Glutamatergic neuron (in vitro differentiated cells): Measurements from ENCODE around the gene ARL6IP6. TPM values are rescaled to one million over a fixed set of nuclear protein-coding genes. Genes with fewer than 3 reads are reported as not detected.
"Not testable (repeated sequence)": the region's sequence is repeated elsewhere in the genome, so short reads cannot be mapped to it uniquely, and the experiment has no call there.

Experiments used
- DNase-seq: peaks from one replicate; pipeline ENCODE4 v3.0.0; 2022
- H3K27ac Mint-ChIP-seq: one replicate; pipeline ENCODE4 v1.8.0; 2020; ENCODE audit warnings: mild to moderate bottlenecking, mixed read lengths, inconsistent platforms; ENCODE audit not compliant: unreplicated experiment
- H3K27me3 Mint-ChIP-seq: one replicate; pipeline ENCODE4 v1.8.0; 2020; ENCODE audit warnings: mild to moderate bottlenecking, moderate library complexity, mixed read lengths, inconsistent platforms; ENCODE audit not compliant: unreplicated experiment
- H3K36me3 Mint-ChIP-seq: one replicate; pipeline ENCODE4 v1.8.0; 2020; ENCODE audit warnings: mild to moderate bottlenecking, mixed read lengths, inconsistent platforms; ENCODE audit not compliant: unreplicated experiment
- H3K4me1 Mint-ChIP-seq: one replicate; pipeline ENCODE4 v1.8.0; 2020; ENCODE audit warnings: mild to moderate bottlenecking, low read depth, mixed read lengths, inconsistent platforms; ENCODE audit not compliant: unreplicated experiment
- H3K4me3 Mint-ChIP-seq: one replicate; pipeline ENCODE4 v1.8.0; 2020; ENCODE audit warnings: mild to moderate bottlenecking, mixed read lengths, inconsistent platforms; ENCODE audit not compliant: unreplicated experiment
- H3K9me3 Mint-ChIP-seq: one replicate; pipeline ENCODE4 v1.8.0; 2020; ENCODE audit warnings: mild to moderate bottlenecking, moderate library complexity, mixed read lengths, inconsistent platforms; ENCODE audit not compliant: unreplicated experiment
- CTCF ChIP-seq: fragments of 200-600 bp; sonication (generic); IDR thresholded peaks from one replicate; pipeline ENCODE4 v1.5.0; 2021; ENCODE audit not compliant: partially characterized antibody, unreplicated experiment
- total RNA-seq: library from RNA; stranded (reverse); fragmentation: NEBNext Ultra II Directional; extraction: Animal tissue kit (Norgen Biotek cat#: 25700); gene quantifications from one replicate; pipeline ENCODE4 v1.2.1, GENCODE V29; 2021; ENCODE audit not compliant: unreplicated experiment

Gene ARL6IP6
- total RNA-seq, 1 donor from 2014 or later = 26.4 TPM

DNA sequence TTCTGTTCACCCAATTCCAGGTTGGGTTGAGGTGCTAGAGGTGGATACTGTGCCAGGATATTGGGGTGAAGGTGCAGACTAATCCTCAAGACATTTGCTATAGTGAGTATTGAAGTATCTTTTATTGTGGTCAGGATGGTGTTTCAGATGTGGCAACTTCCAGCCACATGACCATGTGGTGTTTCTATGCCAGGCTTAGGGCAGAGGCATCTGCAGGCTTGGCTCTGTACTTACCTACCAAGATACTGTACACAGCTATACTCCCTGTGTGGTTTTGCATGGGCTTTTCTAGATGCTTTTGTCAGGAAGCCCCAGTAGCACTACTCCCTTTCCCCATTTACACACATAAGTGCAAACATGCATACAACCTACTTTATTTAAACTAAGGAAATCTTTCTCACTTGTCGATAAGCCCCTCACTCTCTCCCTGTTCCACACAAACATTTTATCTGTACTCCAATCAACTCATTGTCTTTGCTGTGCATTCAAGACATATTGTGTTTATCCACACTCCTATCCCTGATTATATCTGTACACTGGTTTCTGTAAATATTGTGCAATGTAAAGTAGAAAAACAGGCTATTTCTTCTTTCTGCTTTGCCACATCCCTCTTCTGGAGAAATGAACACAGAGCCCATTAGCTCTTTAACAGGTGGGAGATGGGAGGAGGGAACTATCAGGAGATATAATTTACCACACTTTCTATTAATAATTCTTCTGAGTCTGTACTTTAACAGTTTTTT lies 12.3 kb downstream of the ARL6IP6 start:
- Mint-ChIP-seq H3K4me3 (no peak overlapping the region), H3K4me1 (no peaks in the 10 kb centered on the region), H3K27me3 (no peaks in the 10 kb centered on the region), H3K36me3 (no peaks in the 10 kb centered on the region), H3K27ac (no peak overlapping the region), H3K9me3 (no peaks in the 10 kb centered on the region)
- no peak for TF ChIP-seq CTCF
- no peak for DNase-seq

GRCh38 chr2:152737509-152737908 lies 19.1 kb downstream of the ARL6IP6 start:
- H3K4me3 Mint-ChIP-seq, H3K27ac Mint-ChIP-seq, H3K27me3 Mint-ChIP-seq, DNase-seq, H3K4me1 Mint-ChIP-seq, H3K9me3 Mint-ChIP-seq: not testable (repeated sequence)
- H3K36me3 Mint-ChIP-seq = peaks cover 25% of the 10 kb centered on the region

DNA sequence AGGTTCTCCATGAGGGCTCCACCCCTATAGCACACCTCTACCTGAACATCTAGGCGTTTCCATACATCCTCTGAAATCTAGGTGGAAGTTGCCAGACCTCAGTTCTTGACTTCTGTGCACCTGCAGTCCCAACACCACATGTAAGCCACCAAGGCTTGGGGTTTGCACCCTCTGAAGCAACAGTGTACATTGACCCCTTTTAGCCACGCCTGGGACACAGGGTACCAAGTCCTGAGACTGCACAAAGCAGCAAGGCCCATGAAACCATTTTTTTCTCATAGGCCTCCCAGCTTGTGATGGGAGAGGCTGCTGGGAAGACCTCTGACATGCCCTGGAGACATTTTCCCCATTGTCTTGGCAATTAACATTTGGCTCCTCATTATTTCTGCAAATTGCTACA lies 20.0 kb downstream of the ARL6IP6 start:
- DNase-seq = no peak
- Mint-ChIP-seq H3K36me3 (peaks cover 25% of the 10 kb centered on the region), H3K27me3 (peaks cover 4% of the 10 kb centered on the region), H3K9me3 (peaks cover 5% of the 10 kb centered on the region), H3K4me3 (no peak overlapping the region), H3K4me1 (no peaks in the 10 kb centered on the region), H3K27ac (no peak overlapping the region)
- TF ChIP-seq CTCF = no peak

GRCh38 chr2:152739705-152740104 lies 21.3 kb downstream of the ARL6IP6 start:
- not testable (repeated sequence) for H3K4me3 Mint-ChIP-seq
- H3K36me3 Mint-ChIP-seq = peaks cover 25% of the 10 kb centered on the region

GRCh38 chr2:152740743-152741328 lies 22.4 kb downstream of the ARL6IP6 start:
- H3K27ac Mint-ChIP-seq = no peak overlapping the region
- H3K9me3 Mint-ChIP-seq = peaks cover 5% of the 10 kb centered on the region
- H3K27me3 Mint-ChIP-seq = peaks cover 4% of the 10 kb centered on the region
- H3K36me3 Mint-ChIP-seq = peaks cover 25% of the 10 kb centered on the region
- no peak for DNase-seq
- peak; percentile 75 for TF ChIP-seq CTCF
- no peaks in the 10 kb centered on the region for H3K4me1 Mint-ChIP-seq
- no peak overlapping the region for H3K4me3 Mint-ChIP-seq

More at GRCh38 chr2:152739705-152740104, 21.3 kb downstream of the ARL6IP6 start:
- not testable (repeated sequence) for H3K4me1 Mint-ChIP-seq, DNase-seq, H3K27ac Mint-ChIP-seq, H3K27me3 Mint-ChIP-seq, H3K9me3 Mint-ChIP-seq

GRCh38 chr2:152743002-152743401 lies 24.6 kb downstream of the ARL6IP6 start:
- Mint-ChIP-seq H3K9me3 (peaks cover 5% of the 10 kb centered on the region), H3K27me3 (peaks cover 4% of the 10 kb centered on the region), H3K4me3 (no peak overlapping the region), H3K36me3 (peaks cover 16% of the 10 kb centered on the region), H3K4me1 (no peaks in the 10 kb centered on the region), H3K27ac (no peak overlapping the region)
- TF ChIP-seq CTCF = peak; percentile 67
- DNase-seq = no peak

GRCh38 chr2:152747751-152748150 lies 29.3 kb downstream of the ARL6IP6 start:
- H3K27me3 Mint-ChIP-seq, H3K9me3 Mint-ChIP-seq, H3K4me3 Mint-ChIP-seq, H3K27ac Mint-ChIP-seq, DNase-seq, H3K4me1 Mint-ChIP-seq, H3K36me3 Mint-ChIP-seq: not testable (repeated sequence)
